ENCODE measurements around the gene SRPK1.

GRCh38 chr6:35920793-35921732 lies at the start of gene SRPK1:
- TF ChIP-seq POLR2AphosphoS5 (IDR thresholded peaks at IDR 0.05; ENCODE audit: low read depth, low read length) = peak; percentile 81
- peak; percentile 95 for TF ChIP-seq POLR2A (IDR thresholded peaks at IDR 0.05; ENCODE audit: low read depth, low read length)
- TF ChIP-seq TAF1 (IDR thresholded peaks at IDR 0.05; ENCODE audit: borderline replicate concordance, low read depth, low read length) = peak; percentile 84; the same call in 1 of the 2 replicates
